GM21528 (cell line): ENCODE results near the gene TMEM9.

ENCODE experiments used
- ATAC-seq: cut with Tn5 transposase; IDR thresholded peaks from one replicate; pipeline ENCODE4 v1.9.1; 2021; ENCODE audit warnings: mild to moderate bottlenecking, moderate library complexity; ENCODE audit not compliant: unreplicated experiment, low FRiP score

The TMEM9 gene

DNA sequence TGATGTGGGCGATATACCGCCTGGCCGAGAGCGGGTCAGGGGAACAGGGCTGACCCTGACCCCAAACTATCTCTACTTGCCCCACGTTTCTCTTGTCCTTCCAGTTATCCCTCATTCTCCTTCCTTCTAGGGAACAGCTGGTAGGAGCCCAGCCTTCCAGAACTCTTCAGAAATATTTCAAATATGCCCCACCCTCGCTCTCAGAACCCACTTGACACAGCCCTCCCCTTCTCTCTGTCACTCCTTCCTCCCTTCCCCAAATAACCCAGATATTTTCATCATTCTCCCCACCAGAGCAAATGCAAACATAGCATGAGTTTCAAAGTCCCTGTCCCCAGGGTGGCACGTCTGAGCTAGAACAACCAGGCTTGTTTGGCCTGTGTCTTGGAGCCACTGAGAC lies 43.1 kb downstream of the TMEM9 start:
- no peak for ATAC-seq

DNA sequence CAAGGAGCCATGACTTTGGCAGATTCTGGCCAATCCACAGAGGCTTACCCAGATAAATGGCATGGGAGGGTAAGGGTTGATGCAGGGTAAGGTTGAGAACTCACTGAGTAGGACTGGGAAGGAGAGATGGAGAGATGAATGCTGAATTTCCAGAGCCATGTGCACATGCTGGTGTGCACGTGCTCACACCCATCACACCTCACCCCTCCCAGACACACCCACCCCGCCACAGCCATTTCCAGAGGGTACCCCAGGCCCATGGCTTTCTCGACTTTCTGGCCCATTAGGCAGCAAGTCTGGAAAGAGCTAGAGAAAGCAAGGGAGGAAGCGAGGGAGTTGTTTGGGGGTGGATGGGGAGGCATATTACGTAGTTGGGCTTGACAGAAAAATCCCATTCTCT lies 43.7 kb downstream of the TMEM9 start:
- no peak for ATAC-seq

DNA sequence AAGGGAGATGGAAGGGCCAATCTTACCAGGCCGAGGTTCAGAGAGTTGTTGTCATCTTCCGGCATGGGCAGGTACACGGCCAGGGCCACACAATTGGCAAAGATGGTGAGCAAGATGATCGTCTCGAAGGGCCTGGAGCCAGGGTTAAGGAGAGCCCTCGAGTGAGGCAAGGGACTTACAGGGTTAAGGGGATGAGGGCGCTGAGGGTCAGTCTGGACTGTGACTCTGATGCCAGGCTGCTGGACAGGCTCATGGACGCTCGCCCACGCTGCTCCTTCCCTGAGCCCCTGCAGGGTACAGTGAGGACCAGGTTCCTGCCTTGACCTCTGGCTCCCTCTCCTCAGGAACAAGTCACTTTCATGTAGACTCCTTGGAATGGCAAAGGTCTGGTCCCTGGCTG lies 44.1 kb downstream of the TMEM9 start:
- no peak for ATAC-seq

DNA sequence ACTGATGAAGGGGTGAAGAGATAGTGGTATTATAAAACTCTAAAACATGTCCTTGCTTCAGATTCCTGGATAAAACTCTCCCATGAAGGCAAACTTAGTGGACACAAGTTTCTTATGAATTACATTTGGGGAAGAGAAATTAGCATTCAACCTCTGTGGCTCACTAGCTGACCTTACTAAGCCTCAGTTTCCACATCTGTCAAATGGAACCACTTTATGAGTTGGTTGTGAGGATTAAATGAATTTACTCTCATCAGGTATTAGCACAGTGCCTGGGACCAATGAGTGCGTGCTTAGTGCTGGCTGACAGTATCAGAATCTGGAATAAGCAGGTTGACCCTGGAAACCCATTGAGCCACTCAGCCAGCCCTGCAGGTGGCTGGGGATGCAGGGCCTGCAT lies 44.6 kb downstream of the TMEM9 start:
- no peak for ATAC-seq

DNA sequence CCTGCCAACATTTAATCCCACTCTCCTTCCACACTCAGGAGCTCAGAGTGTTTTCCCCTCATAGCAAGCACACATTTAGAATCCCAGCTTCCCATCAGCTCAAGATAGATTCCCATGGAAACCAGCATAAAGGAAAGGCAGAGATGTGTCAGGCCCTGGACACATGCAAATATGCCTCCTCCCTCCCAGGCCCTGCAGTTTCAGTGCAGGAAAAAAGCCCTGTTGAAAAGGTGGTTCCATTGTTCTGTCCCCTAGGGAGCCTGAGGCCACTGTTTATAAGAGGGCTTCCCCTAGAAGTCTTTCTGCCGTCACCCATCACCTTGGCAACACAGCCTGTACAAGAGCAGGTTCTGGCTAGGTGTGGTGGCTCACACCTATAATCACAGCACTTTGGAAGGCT lies 45.7 kb downstream of the TMEM9 start:
- ATAC-seq = no peak

DNA sequence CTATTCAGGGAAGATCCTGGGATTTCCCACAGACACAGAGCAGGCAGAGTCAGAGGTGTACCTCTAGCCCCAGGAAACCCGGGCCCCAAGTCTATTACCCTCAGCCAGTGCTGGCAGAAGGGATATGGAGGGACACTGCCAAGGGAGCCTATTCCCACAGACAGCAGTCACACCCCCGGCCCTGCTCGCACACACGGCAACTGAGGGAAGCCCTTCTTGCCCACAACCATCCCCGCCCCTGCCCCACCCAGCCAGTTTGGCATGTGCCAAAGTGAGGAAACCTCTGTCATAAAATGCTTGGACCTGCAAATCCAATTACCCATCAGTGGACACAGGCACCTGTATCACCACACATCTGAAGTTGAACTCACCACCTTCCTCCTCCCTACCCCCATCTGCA lies 48.6 kb downstream of the TMEM9 start:
- no peak for ATAC-seq

DNA sequence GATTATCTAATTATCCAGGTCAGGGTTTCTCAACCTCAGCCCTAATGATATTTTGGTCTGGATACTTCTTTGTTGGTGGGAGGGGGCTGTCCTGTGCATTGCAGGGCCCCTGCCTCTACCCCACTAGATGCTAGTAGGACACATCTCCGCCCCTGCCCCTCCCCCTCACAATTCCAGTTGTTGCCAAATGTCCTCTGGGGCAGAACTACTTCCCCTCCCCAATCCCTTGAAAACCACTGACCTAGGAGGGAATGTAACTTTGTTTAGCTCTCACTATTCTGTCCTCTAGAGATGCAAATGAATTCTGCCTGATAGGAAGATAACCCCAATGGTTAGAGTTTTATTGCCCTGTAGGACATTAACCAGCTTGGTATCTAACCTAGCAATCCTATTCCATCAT lies 50.1 kb downstream of the TMEM9 start:
- ATAC-seq = no peak

DNA sequence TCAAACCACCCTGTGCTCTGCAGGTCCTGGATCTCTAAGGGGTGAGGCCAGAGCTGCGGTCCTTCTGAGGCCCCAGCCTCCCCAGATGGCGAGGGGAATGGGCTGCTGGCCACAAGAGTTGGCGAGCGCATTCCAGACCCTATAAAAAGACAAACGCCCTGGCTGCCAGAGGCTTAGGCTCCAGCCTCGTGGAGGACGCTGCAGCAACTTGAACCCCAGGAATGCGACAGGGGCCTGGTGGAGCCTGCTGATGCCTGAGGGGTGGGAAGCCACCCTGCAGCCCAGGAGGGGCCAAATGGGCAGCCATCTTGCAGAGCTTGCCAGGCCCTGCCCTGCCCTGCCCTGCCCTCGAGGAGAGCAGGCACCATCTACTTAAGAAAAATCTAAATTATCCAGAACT lies 50.6 kb downstream of the TMEM9 start:
- ATAC-seq = no peak

DNA sequence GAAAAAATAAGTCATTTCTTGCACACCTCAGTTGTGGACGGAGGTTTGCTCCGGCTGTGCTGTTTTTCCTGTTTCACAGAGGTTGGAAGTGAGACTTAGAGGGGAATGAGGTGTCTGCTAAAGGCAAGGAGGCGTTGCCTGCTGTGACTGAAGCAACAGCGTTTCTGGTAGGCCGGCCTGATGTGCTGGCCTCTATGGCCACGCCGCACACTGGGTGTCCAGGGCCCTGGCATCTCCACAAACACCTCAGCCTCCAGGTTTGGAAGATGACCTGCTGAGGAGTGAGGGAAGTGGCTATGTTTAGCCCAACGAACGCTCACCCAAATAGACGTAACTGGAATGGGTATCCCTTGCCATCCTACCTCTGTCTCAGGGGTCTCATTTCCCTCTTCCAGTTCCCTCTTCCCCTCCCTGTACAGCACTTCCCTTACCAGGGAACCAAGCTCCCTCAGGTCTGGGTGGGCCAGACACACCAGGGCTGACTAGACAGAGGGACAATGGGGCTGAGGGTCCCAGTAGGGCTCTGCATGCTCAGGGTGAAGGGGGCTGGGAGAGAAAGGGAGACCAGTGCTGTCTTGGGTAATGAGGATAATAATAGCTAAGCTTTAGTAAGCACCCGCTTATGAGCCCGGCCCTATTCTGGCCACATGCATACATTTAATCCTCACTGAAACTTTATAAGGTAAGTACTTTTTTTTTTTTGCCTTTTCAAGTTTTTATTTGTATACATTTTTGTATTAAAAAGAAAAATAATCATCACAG lies 53.9 kb downstream of the TMEM9 start:
- no peak for ATAC-seq

DNA sequence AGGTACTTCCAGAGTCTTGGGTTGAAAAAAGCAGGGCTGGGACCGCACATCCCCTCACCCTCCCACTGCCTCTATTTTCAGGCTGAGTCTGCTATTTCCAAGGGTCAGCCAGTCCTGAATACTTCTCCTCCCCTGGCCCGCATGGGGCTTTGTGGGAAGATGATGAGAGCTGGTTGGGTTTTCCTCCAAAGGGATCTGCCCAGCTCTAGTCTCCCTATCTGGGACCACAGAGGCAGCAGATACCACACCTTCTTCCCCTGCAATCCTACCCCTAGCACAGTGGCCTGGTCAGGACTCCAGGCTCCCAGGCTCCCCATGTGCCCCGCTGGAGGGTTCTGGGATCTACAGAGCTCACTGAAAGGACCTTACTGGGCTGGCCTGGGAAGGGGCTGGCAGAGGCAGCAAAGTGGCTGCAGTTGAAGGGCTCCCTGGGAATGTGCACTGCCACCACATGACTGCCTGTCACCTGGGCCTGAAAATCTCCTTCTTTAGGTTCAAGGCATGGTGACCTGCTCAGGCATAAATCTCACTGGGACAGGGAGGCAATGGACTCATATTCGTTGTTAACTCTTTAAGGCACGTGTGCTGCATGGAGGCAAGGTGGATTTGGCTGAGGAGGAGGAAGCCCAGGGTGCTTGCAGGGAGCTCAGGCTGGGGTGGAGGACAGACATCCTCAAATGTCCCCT lies 55.1 kb downstream of the TMEM9 start:
- ATAC-seq = no peak

DNA sequence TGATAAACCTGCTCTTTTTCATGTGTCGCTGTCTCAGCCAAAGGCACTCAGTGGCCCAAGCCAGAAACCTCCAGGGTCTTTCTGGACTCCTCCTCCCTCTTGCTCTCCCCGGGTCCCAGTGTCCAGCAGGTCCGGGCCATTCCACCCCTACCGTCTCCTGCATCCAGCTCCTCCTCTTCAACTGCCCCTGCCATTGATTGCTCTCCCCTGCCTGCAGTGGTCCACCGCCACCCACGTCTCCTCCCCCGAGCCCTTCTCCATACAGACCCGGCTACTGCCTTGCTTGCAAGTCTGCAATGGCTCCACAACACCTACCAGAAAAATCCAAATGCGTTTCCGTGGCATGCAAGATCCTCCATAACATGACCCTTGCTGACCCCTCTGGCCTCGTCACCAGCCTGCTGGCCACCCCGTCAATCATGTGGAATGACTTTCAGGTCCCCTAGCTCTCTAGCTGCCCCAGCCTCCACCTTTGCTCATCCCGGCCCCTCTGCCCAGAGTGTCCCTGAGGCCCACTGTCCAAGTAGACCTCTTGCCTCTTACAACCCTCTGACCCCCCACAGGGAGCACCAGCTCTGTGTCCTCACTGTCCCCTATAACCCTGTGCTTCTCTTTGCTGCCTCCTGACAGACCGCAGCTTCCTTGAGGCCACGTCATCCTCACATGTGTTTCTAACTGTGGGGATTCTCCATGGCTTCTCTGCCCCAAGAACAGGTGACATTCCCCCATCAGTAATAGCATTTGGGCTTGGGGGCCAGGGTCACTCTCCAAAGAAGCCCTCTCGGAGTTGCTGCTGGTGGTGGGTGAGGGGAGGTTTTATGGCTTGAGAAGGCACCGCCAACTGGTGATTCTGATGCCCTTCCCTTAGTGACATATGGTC lies 57.1 kb downstream of the TMEM9 start:
- no peak for ATAC-seq

DNA sequence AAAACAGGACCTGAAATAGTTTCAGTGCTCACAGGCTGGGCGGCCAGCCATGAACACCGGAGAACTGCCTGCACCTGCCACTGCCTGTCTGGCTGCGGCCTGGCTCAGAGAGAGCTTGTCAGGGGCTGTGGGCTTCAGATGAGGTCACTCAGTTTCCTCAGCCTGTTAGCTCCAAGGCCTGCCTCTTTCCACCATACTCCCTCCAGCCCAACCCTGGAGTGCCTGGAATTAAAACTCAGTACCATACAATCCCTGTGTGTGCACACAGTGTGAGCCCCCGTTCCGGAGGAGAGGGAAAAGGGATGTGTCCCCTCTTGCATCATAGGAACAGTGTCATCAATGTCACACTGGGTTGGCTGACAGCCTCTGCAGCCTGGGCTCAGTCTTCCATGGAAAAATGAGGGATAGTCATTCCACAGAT lies 58.2 kb downstream of the TMEM9 start:
- no peak for ATAC-seq

DNA sequence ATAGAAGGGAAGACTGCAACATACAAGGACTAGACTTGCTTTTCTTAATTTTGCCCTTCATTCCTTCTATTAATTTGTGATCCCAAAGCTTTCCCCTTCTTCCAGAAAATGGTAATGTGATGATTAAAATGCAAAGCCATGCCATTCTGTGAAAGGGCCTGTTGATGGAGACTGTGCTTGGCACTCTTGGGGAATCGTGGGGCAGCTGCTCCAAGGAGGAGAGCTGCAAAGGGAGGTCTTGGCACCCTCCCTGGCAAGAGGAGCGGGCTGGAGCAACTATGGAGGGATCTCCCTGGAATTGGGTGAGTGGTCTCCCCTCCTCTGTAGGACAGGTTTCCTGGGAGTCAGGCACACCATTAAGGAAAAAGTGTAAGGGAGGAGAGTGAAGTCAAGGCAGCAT lies 58.7 kb downstream of the TMEM9 start:
- no peak for ATAC-seq

DNA sequence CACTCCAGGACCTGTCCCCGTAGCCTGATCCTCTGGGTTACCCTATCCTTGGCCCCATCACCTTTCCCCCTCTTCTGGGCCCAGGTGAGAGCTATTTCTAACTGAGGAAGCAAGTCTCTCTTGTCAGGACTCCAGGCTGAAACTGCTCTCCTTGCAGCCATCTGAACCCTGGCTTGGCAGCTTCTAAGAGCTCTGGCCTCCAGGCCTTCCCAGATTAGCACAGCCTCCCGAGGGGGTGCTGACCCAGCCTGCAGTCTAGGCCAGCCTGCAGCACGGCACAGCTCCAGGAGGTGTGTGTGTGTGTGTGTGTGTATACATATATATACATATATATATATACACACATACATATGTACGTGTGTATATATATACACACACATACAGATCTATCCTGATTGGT lies 59.4 kb downstream of the TMEM9 start:
- no peak for ATAC-seq

DNA sequence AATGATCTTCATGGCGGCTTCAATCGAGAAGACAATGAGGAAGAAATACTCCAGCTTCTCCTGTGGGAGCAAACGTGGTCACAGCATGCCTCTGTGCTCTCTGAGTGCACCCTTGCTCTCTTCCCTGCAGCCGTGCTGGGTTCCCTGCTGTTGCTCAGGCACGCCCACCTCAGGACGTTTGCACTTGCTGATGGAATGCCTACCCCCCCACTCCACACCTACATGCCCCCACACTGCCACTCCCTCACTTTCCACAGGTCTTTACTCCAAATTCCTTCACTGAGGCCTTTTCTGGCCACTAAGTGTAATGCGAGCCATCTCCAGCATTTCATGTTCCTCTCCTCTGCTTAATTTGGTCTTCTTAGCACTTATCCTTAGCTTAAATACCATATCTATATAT lies 60.3 kb downstream of the TMEM9 start:
- ATAC-seq = no peak

DNA sequence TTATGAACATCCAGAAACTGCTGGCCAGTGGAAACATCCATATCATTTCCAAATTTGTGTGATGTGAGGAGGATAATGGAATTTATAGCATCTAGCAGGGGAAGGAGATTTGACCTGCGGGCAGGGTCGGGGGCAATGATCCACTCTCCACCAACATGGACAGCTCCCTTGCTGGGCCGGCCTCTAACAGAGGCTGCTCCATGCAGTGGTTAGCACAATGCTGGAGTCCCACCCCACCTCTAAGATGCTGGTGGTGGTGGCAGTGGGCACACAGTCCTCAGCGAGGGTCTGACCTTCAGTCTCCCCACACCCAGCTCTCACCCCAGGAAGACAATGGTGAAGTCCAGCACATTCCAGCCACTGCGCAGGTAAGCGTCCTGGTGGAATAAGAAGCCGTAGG lies 60.7 kb downstream of the TMEM9 start:
- ATAC-seq = no peak

DNA sequence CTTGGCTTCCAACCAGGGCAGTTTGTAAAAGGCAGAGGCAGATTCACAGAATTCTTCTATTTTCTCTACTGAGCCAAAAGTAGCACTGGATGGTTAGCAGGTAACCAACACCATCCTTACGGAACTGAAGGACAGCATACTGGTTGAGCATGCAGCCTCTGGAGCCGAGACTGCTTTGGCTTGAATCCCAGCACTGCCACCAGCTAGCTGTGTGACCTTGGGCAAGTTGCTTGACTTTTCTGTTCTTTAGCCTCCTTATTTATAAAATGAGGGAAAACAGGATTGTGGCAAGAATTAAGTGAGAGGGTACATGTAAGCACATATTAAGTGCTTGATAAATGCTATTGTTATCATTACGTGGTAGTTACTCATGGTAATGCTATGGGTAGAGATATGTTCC lies 61.5 kb downstream of the TMEM9 start:
- no peak for ATAC-seq

DNA sequence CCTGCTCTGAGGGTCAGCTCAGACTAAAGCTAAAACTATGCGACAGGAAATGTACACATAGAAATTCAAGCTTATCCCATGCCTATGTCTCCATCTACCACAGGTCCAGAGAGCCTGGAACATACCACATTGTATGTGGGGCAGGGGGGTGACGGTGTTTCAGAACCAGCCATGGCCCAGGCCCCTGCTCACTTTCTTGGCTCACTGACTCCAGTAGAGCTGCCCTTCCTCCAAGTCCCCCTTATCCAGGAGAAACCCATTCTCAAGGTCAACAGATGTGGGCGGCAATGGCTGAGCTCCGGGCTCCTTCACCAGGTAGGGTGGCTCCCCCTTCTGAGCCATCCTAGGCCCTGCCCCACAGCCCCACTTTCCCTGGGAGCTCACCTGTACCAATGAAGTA lies 63.0 kb downstream of the TMEM9 start:
- no peak for ATAC-seq

DNA sequence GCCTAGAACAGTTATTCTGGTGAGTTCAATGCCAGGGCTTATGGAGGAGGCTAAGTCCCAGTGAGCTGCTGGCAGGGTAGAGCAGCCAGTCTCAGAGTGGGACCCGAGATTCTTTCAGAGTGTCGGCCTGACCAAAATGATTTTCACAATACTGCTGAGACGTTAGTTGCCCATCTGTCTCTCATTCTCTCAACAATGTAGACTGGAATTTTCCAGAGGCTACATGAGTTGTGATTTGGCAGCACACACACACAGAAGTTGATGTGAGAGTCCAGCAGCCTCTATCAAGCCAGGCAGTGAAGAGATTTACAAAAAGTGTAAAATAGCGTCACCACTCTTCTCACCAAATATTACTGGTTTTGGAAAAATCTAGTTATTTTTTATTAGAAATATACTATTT lies 63.7 kb downstream of the TMEM9 start:
- no peak for ATAC-seq

DNA sequence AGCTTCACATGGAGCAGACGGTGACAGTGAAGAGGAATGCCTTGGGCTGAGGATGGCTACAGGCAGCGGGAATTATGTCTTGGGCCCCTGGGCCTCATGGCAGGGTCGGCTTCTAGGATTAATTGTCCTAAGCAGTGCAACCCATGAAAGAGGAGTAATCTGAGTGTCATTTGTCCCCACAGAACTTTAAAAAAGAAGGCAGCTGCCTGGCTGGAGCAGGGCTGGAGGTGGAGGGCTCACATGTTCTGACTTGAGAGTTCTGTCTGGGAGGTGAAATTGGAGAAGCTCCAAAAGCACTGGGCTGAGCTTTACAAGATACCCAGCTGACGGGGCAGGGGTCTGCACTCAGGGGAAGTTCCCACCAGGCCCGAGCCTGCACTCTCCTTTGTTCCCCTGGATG lies 64.7 kb downstream of the TMEM9 start:
- no peak for ATAC-seq

DNA sequence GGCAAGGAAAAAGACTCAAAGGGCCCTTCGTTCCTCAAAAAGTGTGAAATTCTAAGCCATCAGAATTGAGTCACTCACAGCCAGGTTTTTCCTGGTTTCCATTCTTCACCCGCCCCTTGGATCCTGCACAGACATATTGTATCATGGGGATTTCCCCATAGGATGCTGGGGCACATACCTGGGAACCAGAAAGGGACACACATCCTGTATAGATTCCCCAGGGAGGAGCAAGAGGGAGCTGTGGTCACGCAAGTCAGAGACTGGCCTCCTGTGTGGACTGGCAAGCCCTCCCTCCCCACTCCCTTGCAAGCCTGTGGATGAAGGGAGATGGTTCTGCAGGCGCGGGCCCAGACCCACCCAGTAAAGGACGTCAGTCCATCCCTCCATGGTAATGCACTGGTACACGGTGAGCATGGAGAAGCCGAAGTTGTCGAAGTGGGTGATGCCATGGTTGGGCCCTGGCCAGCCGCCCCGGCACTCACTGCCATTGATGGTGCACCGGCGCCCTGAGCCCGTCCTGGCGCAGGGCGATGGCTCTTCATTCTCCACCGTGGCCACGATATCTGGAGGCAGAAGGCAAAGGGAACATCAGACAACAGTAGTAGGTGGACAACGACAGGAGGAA lies 65.3 kb downstream of the TMEM9 start:
- no peak for ATAC-seq
